Lower leg skin (tissue), 3 donors: ENCODE results near the gene PRKCE.

Experiments
- POLR2A ChIP-seq, 2 donors: fragments of 450-650 bp; IDR thresholded peaks; one replicate each; pipeline ENCODE4 v1.6.1; 2016 to 2017; ENCODE audit warnings: antibody characterized with exemption in 2 of 2, mild to moderate bottlenecking in 1 of 2, moderate library complexity in 1 of 2
- TF ChIP-seq, protein P1 (sequence below), 3 donors: fragments of 450-650 bp; IDR thresholded peaks; one replicate each; pipeline ENCODE4 v1.5.1; 2016; ENCODE audit warnings: antibody characterized with exemption in 3 of 3, mild to moderate bottlenecking in 3 of 3, moderate library complexity in 2 of 3

DNA sequence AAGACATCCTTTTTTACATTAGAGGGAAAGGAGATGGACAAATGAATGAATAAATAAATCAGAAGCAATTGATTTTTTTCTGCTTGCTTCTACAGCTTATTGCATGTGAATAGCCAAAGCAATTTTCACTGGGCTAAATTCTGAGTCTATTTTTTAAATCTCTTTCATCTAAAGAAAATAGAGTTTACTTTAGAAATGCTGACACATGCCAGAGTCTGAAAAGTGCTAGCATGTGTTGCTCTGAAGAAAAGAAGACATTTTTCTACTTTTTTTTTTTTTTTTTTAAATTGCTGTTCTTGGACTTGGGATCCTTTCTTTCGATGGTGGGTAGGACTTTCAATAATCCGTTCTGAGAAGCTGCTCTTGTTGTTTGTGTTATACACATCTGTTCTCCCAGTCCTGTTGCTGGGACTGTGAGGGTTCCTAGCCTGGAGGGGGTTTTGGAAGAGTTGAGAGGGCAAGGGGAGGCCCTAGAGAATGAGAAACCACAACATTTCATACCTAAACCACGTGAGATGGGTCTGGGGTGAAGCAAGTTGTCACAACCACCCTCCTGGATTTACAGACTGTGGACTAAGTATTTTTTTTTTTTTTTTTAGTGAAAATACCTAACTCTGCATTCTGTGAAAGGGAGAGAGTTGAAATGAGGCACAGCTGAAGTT, 193.5 kb downstream of the PRKCE start:
- TF ChIP-seq, protein P1, sequence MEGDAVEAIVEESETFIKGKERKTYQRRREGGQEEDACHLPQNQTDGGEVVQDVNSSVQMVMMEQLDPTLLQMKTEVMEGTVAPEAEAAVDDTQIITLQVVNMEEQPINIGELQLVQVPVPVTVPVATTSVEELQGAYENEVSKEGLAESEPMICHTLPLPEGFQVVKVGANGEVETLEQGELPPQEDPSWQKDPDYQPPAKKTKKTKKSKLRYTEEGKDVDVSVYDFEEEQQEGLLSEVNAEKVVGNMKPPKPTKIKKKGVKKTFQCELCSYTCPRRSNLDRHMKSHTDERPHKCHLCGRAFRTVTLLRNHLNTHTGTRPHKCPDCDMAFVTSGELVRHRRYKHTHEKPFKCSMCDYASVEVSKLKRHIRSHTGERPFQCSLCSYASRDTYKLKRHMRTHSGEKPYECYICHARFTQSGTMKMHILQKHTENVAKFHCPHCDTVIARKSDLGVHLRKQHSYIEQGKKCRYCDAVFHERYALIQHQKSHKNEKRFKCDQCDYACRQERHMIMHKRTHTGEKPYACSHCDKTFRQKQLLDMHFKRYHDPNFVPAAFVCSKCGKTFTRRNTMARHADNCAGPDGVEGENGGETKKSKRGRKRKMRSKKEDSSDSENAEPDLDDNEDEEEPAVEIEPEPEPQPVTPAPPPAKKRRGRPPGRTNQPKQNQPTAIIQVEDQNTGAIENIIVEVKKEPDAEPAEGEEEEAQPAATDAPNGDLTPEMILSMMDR (IDR thresholded peaks at IDR 0.05): no peak
- TF ChIP-seq POLR2A (IDR thresholded peaks at IDR 0.05): no peak
